Body of pancreas (tissue), 4 donors: Measurements from ENCODE around the gene RNF152. TPM values are rescaled to one million over a fixed set of nuclear protein-coding genes. Genes with fewer than 3 reads are reported as not detected.

Source experiments
- ATAC-seq: fragments of 150-250 bp; one replicate; pipeline ENCODE4 v1.9.1; 2016
- DNase-seq, 4 donors: peaks; one replicate each; pipeline ENCODE4 v3.0.0-alpha.2; 2019
- H3K27ac ChIP-seq, 4 donors: fragments of 200-600 bp; sonication (generic); 1 replicate in 3 of 4; 2 replicates in 1 of 4; pipeline versions ENCODE4 v1.5.1 to v1.6.1; 2016 to 2019; ENCODE audit warnings: mild to moderate bottlenecking in 1 of 4, mixed read lengths in 1 of 4, moderate library complexity in 1 of 4
- H3K27me3 ChIP-seq, 2 donors: fragments of 200-600 bp; sonication (generic); one replicate each; pipeline ENCODE4 v1.6.0; 2016; ENCODE audit warnings: mild to moderate bottlenecking in 1 of 2
- H3K36me3 ChIP-seq, 2 donors: fragments of 200-600 bp; sonication (generic); replicated peaks in 1 of 2; 2 replicates each; pipeline ENCODE4 v1.5.1; 2016; ENCODE audit warnings: low read depth in 2 of 2; ENCODE audit not compliant: insufficient read depth in 1 of 2
- H3K4me1 ChIP-seq: fragments of 200-600 bp; sonication (generic); one replicate; pipeline ENCODE4 v1.6.0; 2016
- H3K4me3 ChIP-seq, 2 donors: fragments of 200-600 bp; sonication (generic); 1 replicate in 1 of 2; 2 replicates in 1 of 2; pipeline ENCODE4 v1.5.1; 2016 to 2019
- H3K9me3 ChIP-seq, 3 donors: fragments of 200-600 bp; sonication (generic); 1 replicate in 2 of 3; 2 replicates in 1 of 3; pipeline ENCODE4 v1.5.1; 2016
- CTCF ChIP-seq, 7 experiments: fragments of 450-650 bp in 4 of 7; fragments of 200-600 bp in 3 of 7; sonication (generic) in 3 of 7; IDR thresholded peaks; one replicate each; pipeline ENCODE4 v1.5.1; 2016 to 2019; ENCODE audit warnings: antibody characterized with exemption in 7 of 7
- POLR2A ChIP-seq, 3 donors: fragments of 450-650 bp; IDR thresholded peaks; one replicate each; pipeline ENCODE4 v1.6.1; 2016; ENCODE audit warnings: antibody characterized with exemption in 3 of 3, mild to moderate bottlenecking in 2 of 3
- WGBS, 2 donors: methylation state at CpG; one replicate each; pipeline ENCODE4 v1.1.5; 2017; 5-methylcytosine and 5-hydroxymethylcytosine counted together
- intact Hi-C: fragments of 100-400 bp; cut with DNase I; formaldehyde crosslinking; loops from one replicate; pipeline ENCODE4 v1.15.1; 2023
- total RNA-seq, 2 donors: library from RNA; depleted of rRNA; stranded (reverse); fragments of >200 nt; gene quantifications; one replicate each; pipeline ENCODE4 v1.1.0, GENCODE V29; 2016

Gene RNF152
- total RNA-seq, 2 donors from 2014 or later = 7.8 to 11.5 TPM

- ATAC-seq = peak; percentile 47
- 0 to 1% methylated on average over 16 to 37 of the region's 65 CpGs for WGBS, 2 donors
Measured at GRCh38 chr18:61893309-61893970, 633 bp upstream of the RNF152 start.

GRCh38 chr18:61891894-61892293 is 913 bp downstream of the RNF152 start:
- no peaks in the 10 kb centered on the region for H3K9me3 ChIP-seq
- DNase-seq (no peak), ATAC-seq (no peak)
- intact Hi-C loops = loop anchor here (5.0 kb wide), 1 partner anchor 255 kb away; no protein-coding TSS in a partner anchor
- H3K27me3 ChIP-seq = no peaks in the 10 kb centered on the region
- H3K4me1 ChIP-seq = peaks cover 23% of the 10 kb centered on the region
- WGBS, 2 donors = 56 to 72% methylated on average over 4 of the region's 4 CpGs
- TF ChIP-seq CTCF (IDR thresholded peaks at IDR 0.05) (no peak), POLR2A (IDR thresholded peaks at IDR 0.05) (no peak)
- no peak overlapping the region for H3K27ac ChIP-seq
- H3K36me3 ChIP-seq = no peaks in the 10 kb centered on the region
- no peak overlapping the region for H3K4me3 ChIP-seq

More at GRCh38 chr18:61893309-61893970, 633 bp upstream of the RNF152 start:
- Histone ChIP-seq H3K27me3 (no peaks in the 10 kb centered on the region), H3K4me1 (peaks cover 24% of the 10 kb centered on the region), H3K9me3 (no peaks in the 10 kb centered on the region), H3K4me3 (peak overlapping the region; percentile 46 to 95), H3K27ac (peak overlapping the region; percentile 12 to 85 (median 74)), H3K36me3 (no peaks in the 10 kb centered on the region)
- peak; percentile 33 to 58 (median 36) for DNase-seq
- intact Hi-C loops = loop anchor here (5.0 kb wide), 1 partner anchor 256 kb away; no protein-coding TSS in a partner anchor
- peak in 1 of 7 experiments; percentile 10 for TF ChIP-seq CTCF (IDR thresholded peaks at IDR 0.05)
- TF ChIP-seq POLR2A (IDR thresholded peaks at IDR 0.05) = no peak

- Histone ChIP-seq H3K36me3 (no peaks in the 10 kb centered on the region), H3K4me3 (no peak overlapping the region), H3K27ac (no peak overlapping the region), H3K4me1 (peaks cover 20% of the 10 kb centered on the region), H3K27me3 (no peaks in the 10 kb centered on the region), H3K9me3 (no peaks in the 10 kb centered on the region)
- no peak for ATAC-seq
- DNase-seq = no peak
- intact Hi-C loops = loop anchor here (5.0 kb wide), 1 partner anchor 254 kb away; no protein-coding TSS in a partner anchor
- TF ChIP-seq POLR2A (IDR thresholded peaks at IDR 0.05) (no peak), CTCF (IDR thresholded peaks at IDR 0.05) (no peak)
- WGBS, 2 donors = 72 to 74% methylated on average over 2 of the region's 2 CpGs
Measured at GRCh38 chr18:61891271-61891670, 1.5 kb downstream of the RNF152 start.

- Histone ChIP-seq H3K27me3 (no peaks in the 10 kb centered on the region), H3K36me3 (no peaks in the 10 kb centered on the region), H3K9me3 (no peaks in the 10 kb centered on the region), H3K4me1 (peaks cover 20% of the 10 kb centered on the region), H3K4me3 (no peak overlapping the region), H3K27ac (no peak overlapping the region)
- DNase-seq (no peak), ATAC-seq (no peak)
- intact Hi-C loops = loop anchor here (5.0 kb wide), 1 partner anchor 253 kb away; no protein-coding TSS in a partner anchor
- TF ChIP-seq POLR2A (IDR thresholded peaks at IDR 0.05) = no peak
- no peak for TF ChIP-seq CTCF (IDR thresholded peaks at IDR 0.05)
- WGBS, 2 donors = 93 to 94% methylated on average over 3 of the region's 3 CpGs
Measured at GRCh38 chr18:61890344-61890743, 2.5 kb downstream of the RNF152 start.

GRCh38 chr18:61889541-61889940 is 3.3 kb downstream of the RNF152 start:
- Histone ChIP-seq H3K27ac (no peak overlapping the region), H3K4me1 (peaks cover 13% of the 10 kb centered on the region), H3K36me3 (no peaks in the 10 kb centered on the region), H3K9me3 (no peaks in the 10 kb centered on the region), H3K4me3 (no peak overlapping the region), H3K27me3 (no peaks in the 10 kb centered on the region)
- intact Hi-C loops = no loop called here
- TF ChIP-seq POLR2A (IDR thresholded peaks at IDR 0.05) = no peak
- TF ChIP-seq CTCF (IDR thresholded peaks at IDR 0.05) = no peak
- 71 to 74% methylated on average over 1 of the region's 1 CpG for WGBS, 2 donors
- DNase-seq = no peak
- ATAC-seq = no peak
